ENCODE data around the gene GMDS. TPM values are rescaled to one million over a fixed set of nuclear protein-coding genes. Genes with fewer than 3 reads are reported as not detected.

The GMDS gene
- total RNA-seq, 5 donors from 2014 or later (not counting 1 experiment from before 2014, with no cell fraction given), result 12.9 to 21.5 (median 14.6) TPM

DNA sequence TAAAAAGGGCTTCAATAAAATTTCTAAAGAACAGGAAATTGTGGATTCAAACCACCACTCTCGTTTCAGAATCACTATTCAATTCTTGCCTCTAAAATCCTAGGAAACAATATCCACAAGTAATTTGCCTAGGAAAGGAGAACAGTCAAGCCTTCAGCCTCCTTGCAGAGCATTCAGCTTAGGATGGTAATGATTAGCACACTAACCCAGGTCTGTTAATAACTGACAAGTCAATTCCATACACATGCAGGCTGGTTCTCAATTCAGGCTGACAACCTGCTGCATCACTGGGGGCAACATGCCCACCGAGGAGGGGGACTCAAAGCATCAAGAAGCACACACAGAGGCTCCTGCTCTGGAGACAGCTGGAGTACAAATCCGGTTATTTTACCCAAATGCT lies 57.6 kb downstream of the GMDS start:
- H3K9me3 ChIP-seq, result no peaks in the 10 kb centered on the region
- H3K27me3 ChIP-seq (replicated peaks in 1 of 2; ENCODE audit: control insufficient read depth in 2 of 2, extremely low read depth in 1 of 2, insufficient read depth in 2 of 2, low read length in 1 of 2), result no peaks in the 10 kb centered on the region
- Mint-ChIP-seq H3K9me3 (no peaks in the 10 kb centered on the region), H3K4me1 (peaks cover 6 to 23% (median 13%) of the 10 kb centered on the region in 3 donors), H3K27me3 (no peaks in the 10 kb centered on the region), H3K36me3 (peaks cover 3% of the 10 kb centered on the region), H3K27ac (no peak overlapping the region), H3K4me3 (no peak overlapping the region)
- POLR2A ChIA-PET, result no interaction called here
- DNase-seq, result no peak
- CTCF ChIA-PET, result no interaction called here
- no peaks in the 10 kb centered on the region for H3K4me1 ChIP-seq (ENCODE audit: control insufficient read depth in 1 of 2, extremely low read depth in 1 of 2, insufficient read depth in 2 of 2, low read length in 2 of 2)
- WGBS (ENCODE audit: insufficient coverage), result 78% methylated on average over 2 of the region's 3 CpGs
- ATAC-seq (replicated peaks in 1 of 4), result no peak
- no peak overlapping the region for H3K4me3 ChIP-seq (ENCODE audit: control insufficient read depth in 1 of 2, extremely low read depth in 1 of 2, low read length in 1 of 2)
- H3K36me3 ChIP-seq (ENCODE audit: control insufficient read depth in 2 of 2, extremely low read depth in 1 of 2, insufficient read depth in 1 of 2, low read length in 1 of 2), result no peaks in the 10 kb centered on the region
- H3K27ac ChIP-seq (ENCODE audit: low read length), result no peak overlapping the region

DNA sequence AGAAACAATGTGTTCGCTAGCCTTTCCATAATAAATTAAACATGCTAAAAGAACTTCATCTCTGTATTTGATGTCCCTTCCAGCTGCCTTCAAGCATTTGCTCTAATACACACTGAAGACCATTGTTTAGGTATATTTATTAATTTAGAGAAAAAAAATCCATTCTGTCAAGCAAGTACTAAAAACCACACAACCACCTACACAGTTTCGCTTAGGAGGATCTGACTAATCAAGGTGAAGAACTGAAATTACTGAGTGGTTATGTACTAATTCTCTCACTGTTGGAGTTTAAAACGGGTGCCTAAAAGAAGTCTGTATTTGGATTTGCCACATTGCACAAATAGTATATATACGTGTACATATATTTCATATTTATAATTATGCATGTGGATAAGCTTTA lies 58.9 kb downstream of the GMDS start:
- DNase-seq (no peak), ATAC-seq (replicated peaks in 1 of 4) (no peak)
- Histone ChIP-seq H3K27ac (ENCODE audit: low read length) (no peak overlapping the region), H3K4me1 (ENCODE audit: control insufficient read depth in 1 of 2, extremely low read depth in 1 of 2, insufficient read depth in 2 of 2, low read length in 2 of 2) (no peaks in the 10 kb centered on the region), H3K4me3 (ENCODE audit: control insufficient read depth in 1 of 2, extremely low read depth in 1 of 2, low read length in 1 of 2) (no peak overlapping the region), H3K9me3 (no peaks in the 10 kb centered on the region), H3K27me3 (replicated peaks in 1 of 2; ENCODE audit: control insufficient read depth in 2 of 2, extremely low read depth in 1 of 2, insufficient read depth in 2 of 2, low read length in 1 of 2) (no peaks in the 10 kb centered on the region), H3K36me3 (ENCODE audit: control insufficient read depth in 2 of 2, extremely low read depth in 1 of 2, insufficient read depth in 1 of 2, low read length in 1 of 2) (no peaks in the 10 kb centered on the region)
- Mint-ChIP-seq H3K4me3 (no peak overlapping the region), H3K9me3 (no peaks in the 10 kb centered on the region), H3K4me1 (peaks cover 10 to 28% (median 20%) of the 10 kb centered on the region in 3 donors), H3K36me3 (peaks cover 3% of the 10 kb centered on the region), H3K27me3 (no peaks in the 10 kb centered on the region), H3K27ac (no peak overlapping the region)
- ChIA-PET CTCF (no interaction called here), POLR2A (no interaction called here)
- 83% methylated on average over 1 of the region's 4 CpGs for WGBS (ENCODE audit: insufficient coverage)

GRCh38 chr6:2185466-2185865 lies 59.9 kb downstream of the GMDS start:
- no peaks in the 10 kb centered on the region for H3K9me3 Mint-ChIP-seq
- ChIA-PET POLR2A (no interaction called here), CTCF (no interaction called here)
- 100% methylated on average over 1 of the region's 2 CpGs for WGBS (ENCODE audit: insufficient coverage)
- no peak for ATAC-seq (replicated peaks in 1 of 4)
- H3K27me3 Mint-ChIP-seq, result no peaks in the 10 kb centered on the region
- Histone ChIP-seq H3K27me3 (replicated peaks in 1 of 2; ENCODE audit: control insufficient read depth in 2 of 2, extremely low read depth in 1 of 2, insufficient read depth in 2 of 2, low read length in 1 of 2) (no peaks in the 10 kb centered on the region), H3K4me3 (ENCODE audit: control insufficient read depth in 1 of 2, extremely low read depth in 1 of 2, low read length in 1 of 2) (no peak overlapping the region), H3K9me3 (no peaks in the 10 kb centered on the region), H3K36me3 (ENCODE audit: control insufficient read depth in 2 of 2, extremely low read depth in 1 of 2, insufficient read depth in 1 of 2, low read length in 1 of 2) (no peaks in the 10 kb centered on the region), H3K4me1 (ENCODE audit: control insufficient read depth in 1 of 2, extremely low read depth in 1 of 2, insufficient read depth in 2 of 2, low read length in 2 of 2) (no peaks in the 10 kb centered on the region), H3K27ac (ENCODE audit: low read length) (no peak overlapping the region)
- H3K27ac Mint-ChIP-seq, result no peak overlapping the region
- H3K4me3 Mint-ChIP-seq, result no peak overlapping the region
- peaks cover 3% of the 10 kb centered on the region for H3K36me3 Mint-ChIP-seq
- peaks cover 10 to 32% (median 20%) of the 10 kb centered on the region in 3 donors for H3K4me1 Mint-ChIP-seq
- no peak for DNase-seq

- Mint-ChIP-seq H3K4me1 (peaks cover 12 to 32% (median 20%) of the 10 kb centered on the region in 3 donors), H3K36me3 (peaks cover 3% of the 10 kb centered on the region), H3K27me3 (no peaks in the 10 kb centered on the region), H3K9me3 (no peaks in the 10 kb centered on the region), H3K4me3 (no peak overlapping the region), H3K27ac (no peak overlapping the region)
- Histone ChIP-seq H3K36me3 (ENCODE audit: control insufficient read depth in 2 of 2, extremely low read depth in 1 of 2, insufficient read depth in 1 of 2, low read length in 1 of 2) (no peaks in the 10 kb centered on the region), H3K27ac (ENCODE audit: low read length) (no peak overlapping the region), H3K9me3 (no peaks in the 10 kb centered on the region), H3K4me1 (ENCODE audit: control insufficient read depth in 1 of 2, extremely low read depth in 1 of 2, insufficient read depth in 2 of 2, low read length in 2 of 2) (no peaks in the 10 kb centered on the region), H3K27me3 (replicated peaks in 1 of 2; ENCODE audit: control insufficient read depth in 2 of 2, extremely low read depth in 1 of 2, insufficient read depth in 2 of 2, low read length in 1 of 2) (no peaks in the 10 kb centered on the region), H3K4me3 (ENCODE audit: control insufficient read depth in 1 of 2, extremely low read depth in 1 of 2, low read length in 1 of 2) (no peak overlapping the region)
- ATAC-seq (replicated peaks in 1 of 4), result no peak
- 97% methylated on average over 5 of the region's 7 CpGs for WGBS (ENCODE audit: insufficient coverage)
- CTCF ChIA-PET, result no interaction called here
- POLR2A ChIA-PET, result interaction anchor here in 1 of 2 donors (0.7 kb wide), 1 partner anchor 18 kb away, joined by 3 read pairs; no protein-coding TSS in a partner anchor
- DNase-seq, result no peak
These were observed 60.5 kb downstream of the GMDS start for GRCh38 chr6:2184700-2185455.

- H3K9me3 Mint-ChIP-seq, result peaks cover 0 to 1% (median 0%) of the 10 kb centered on the region in 3 donors
- no peak overlapping the region for H3K27ac Mint-ChIP-seq
- no peaks in the 10 kb centered on the region for H3K27me3 ChIP-seq (replicated peaks in 1 of 2; ENCODE audit: control insufficient read depth in 2 of 2, extremely low read depth in 1 of 2, insufficient read depth in 2 of 2, low read length in 1 of 2)
- ChIA-PET POLR2A (no interaction called here), CTCF (no interaction called here)
- peaks cover 4% of the 10 kb centered on the region for H3K36me3 Mint-ChIP-seq
- WGBS (ENCODE audit: insufficient coverage), result no CpG with 5 or more reads among the region's 1 CpG
- no peaks in the 10 kb centered on the region for H3K36me3 ChIP-seq (ENCODE audit: control insufficient read depth in 2 of 2, extremely low read depth in 1 of 2, insufficient read depth in 1 of 2, low read length in 1 of 2)
- peaks cover 13 to 26% (median 18%) of the 10 kb centered on the region in 3 donors for H3K4me1 Mint-ChIP-seq
- H3K9me3 ChIP-seq, result no peaks in the 10 kb centered on the region
- no peak overlapping the region for H3K4me3 ChIP-seq (ENCODE audit: control insufficient read depth in 1 of 2, extremely low read depth in 1 of 2, low read length in 1 of 2)
- no peaks in the 10 kb centered on the region for H3K27me3 Mint-ChIP-seq
- ATAC-seq (replicated peaks in 1 of 4) (no peak), DNase-seq (no peak)
- H3K4me1 ChIP-seq (ENCODE audit: control insufficient read depth in 1 of 2, extremely low read depth in 1 of 2, insufficient read depth in 2 of 2, low read length in 2 of 2), result no peaks in the 10 kb centered on the region
- H3K27ac ChIP-seq (ENCODE audit: low read length), result no peak overlapping the region
- H3K4me3 Mint-ChIP-seq, result no peak overlapping the region
These were observed 61.7 kb downstream of the GMDS start for GRCh38 chr6:2183752-2184151.

GRCh38 chr6:2183246-2183645 lies 62.2 kb downstream of the GMDS start:
- H3K4me3 Mint-ChIP-seq, result no peak overlapping the region
- peaks cover under 1 to 6% (median 3%) of the 10 kb centered on the region in 3 donors for H3K9me3 Mint-ChIP-seq
- Histone ChIP-seq H3K4me1 (ENCODE audit: control insufficient read depth in 1 of 2, extremely low read depth in 1 of 2, insufficient read depth in 2 of 2, low read length in 2 of 2) (no peaks in the 10 kb centered on the region), H3K27ac (ENCODE audit: low read length) (no peak overlapping the region), H3K9me3 (no peaks in the 10 kb centered on the region), H3K27me3 (replicated peaks in 1 of 2; ENCODE audit: control insufficient read depth in 2 of 2, extremely low read depth in 1 of 2, insufficient read depth in 2 of 2, low read length in 1 of 2) (no peaks in the 10 kb centered on the region), H3K36me3 (ENCODE audit: control insufficient read depth in 2 of 2, extremely low read depth in 1 of 2, insufficient read depth in 1 of 2, low read length in 1 of 2) (no peaks in the 10 kb centered on the region), H3K4me3 (ENCODE audit: control insufficient read depth in 1 of 2, extremely low read depth in 1 of 2, low read length in 1 of 2) (no peak overlapping the region)
- no peak for DNase-seq
- H3K4me1 Mint-ChIP-seq, result peaks cover 13 to 22% (median 18%) of the 10 kb centered on the region in 3 donors
- H3K27ac Mint-ChIP-seq, result no peak overlapping the region
- no peaks in the 10 kb centered on the region for H3K27me3 Mint-ChIP-seq
- CTCF ChIA-PET, result no interaction called here
- POLR2A ChIA-PET, result no interaction called here
- peaks cover 8% of the 10 kb centered on the region for H3K36me3 Mint-ChIP-seq
- no peak for ATAC-seq (replicated peaks in 1 of 4)

Measured in T-cell (primary cell).